ENCODE data around the gene PBX1.

DNA sequence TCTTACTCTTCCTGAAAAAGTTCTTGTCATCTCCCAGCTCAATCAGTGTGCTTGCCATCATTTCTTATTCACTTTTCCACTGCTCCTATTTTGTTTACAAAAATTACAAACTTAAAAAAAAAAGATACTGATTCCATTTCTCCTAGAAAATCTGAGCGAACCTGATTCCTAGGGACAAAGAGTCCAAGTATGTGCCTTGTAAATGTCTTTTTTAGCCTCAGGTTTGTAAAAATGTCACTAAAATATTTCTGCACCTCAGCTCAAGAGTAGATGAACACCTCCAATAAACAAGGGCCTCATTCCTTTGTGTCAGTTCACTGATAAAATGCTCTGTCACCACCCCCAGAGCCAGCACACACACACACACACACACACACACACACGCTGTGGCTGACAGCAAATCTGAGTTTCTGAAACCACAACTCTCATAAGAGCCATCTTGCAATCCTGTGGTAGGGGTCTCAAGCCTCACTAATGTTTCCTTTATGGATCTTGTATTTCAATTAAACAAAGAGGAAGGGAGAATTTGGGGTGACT lies 299.2 kb downstream of the PBX1 start:
- TF ChIP-seq, protein P1, sequence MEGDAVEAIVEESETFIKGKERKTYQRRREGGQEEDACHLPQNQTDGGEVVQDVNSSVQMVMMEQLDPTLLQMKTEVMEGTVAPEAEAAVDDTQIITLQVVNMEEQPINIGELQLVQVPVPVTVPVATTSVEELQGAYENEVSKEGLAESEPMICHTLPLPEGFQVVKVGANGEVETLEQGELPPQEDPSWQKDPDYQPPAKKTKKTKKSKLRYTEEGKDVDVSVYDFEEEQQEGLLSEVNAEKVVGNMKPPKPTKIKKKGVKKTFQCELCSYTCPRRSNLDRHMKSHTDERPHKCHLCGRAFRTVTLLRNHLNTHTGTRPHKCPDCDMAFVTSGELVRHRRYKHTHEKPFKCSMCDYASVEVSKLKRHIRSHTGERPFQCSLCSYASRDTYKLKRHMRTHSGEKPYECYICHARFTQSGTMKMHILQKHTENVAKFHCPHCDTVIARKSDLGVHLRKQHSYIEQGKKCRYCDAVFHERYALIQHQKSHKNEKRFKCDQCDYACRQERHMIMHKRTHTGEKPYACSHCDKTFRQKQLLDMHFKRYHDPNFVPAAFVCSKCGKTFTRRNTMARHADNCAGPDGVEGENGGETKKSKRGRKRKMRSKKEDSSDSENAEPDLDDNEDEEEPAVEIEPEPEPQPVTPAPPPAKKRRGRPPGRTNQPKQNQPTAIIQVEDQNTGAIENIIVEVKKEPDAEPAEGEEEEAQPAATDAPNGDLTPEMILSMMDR (IDR thresholded peaks at IDR 0.05; ENCODE audit: low read depth, low read length, poor library complexity, severe bottlenecking), result no peak
- TF ChIP-seq EZH2phosphoT487 (IDR thresholded peaks at IDR 0.05; ENCODE audit: borderline replicate concordance, low read length), result no peak

Data from DOHH2 (cell line).